HG03135 (cell line): ENCODE results near the gene DLX5.

Experiments used
- ATAC-seq: cut with Tn5 transposase; IDR thresholded peaks from one replicate; pipeline ENCODE4 v1.9.1; 2021; ENCODE audit warnings: mild to moderate bottlenecking, moderate library complexity; ENCODE audit not compliant: unreplicated experiment

The DLX5 gene

DNA sequence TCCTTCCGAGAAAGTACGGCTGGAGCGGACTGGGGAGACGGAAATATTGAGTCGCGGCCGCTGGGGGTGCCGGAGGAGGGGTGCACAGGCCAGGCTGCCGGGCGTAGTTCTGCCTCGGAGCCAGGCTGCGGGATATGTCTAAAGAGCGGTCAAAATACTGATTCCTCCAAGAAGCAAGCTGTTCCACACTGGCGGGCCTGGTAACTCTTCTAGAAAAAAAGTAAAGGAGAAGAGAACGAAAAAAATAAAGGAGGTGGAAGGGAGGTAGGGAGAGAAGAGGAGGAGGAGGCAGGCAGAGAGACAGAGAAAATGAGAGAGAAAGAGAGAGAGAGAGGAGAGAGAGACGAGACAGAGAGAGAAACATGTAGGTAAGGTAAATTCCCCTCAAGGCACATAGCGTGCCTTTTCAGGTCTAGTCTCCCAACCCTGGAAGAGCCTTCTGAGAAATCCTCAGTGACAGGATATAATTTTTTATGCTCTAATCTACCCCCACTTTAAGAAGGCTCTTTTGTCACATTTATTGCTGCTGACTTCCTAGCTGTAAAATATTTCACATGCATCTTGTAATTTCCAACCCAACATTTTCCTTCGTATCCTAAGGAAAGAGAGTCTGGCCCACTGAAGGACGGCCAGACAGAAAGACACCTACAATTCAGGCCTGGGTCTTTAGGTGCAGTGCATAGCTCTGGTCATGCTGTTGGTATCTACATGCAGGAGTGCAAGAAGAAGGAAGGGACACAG lies 5.7 kb downstream of the DLX5 start:
- no peak for ATAC-seq

DNA sequence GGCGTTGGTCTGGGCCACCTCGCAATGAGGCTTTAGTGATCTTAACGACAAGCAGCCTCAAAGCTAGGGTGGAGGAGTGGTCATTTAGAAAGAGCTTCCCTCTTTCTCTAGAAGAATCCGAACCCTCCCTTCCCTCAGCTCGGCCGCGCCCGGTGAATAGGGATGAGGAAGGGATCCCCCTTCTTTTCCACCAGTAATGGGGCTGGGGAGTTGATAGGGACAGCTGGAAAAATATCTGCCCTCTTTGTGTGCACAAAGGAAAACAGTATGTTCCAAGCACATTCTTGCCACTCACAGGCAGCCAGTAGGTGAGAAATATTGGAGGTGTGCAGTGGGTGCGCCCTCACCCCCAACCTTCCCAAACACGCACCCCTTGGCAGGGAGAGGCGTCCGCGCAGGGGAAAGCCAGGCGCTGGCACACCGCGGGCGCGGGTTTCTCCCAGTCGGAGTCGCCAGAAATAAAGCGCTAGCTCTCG lies 6.5 kb downstream of the DLX5 start:
- ATAC-seq = no peak

DNA sequence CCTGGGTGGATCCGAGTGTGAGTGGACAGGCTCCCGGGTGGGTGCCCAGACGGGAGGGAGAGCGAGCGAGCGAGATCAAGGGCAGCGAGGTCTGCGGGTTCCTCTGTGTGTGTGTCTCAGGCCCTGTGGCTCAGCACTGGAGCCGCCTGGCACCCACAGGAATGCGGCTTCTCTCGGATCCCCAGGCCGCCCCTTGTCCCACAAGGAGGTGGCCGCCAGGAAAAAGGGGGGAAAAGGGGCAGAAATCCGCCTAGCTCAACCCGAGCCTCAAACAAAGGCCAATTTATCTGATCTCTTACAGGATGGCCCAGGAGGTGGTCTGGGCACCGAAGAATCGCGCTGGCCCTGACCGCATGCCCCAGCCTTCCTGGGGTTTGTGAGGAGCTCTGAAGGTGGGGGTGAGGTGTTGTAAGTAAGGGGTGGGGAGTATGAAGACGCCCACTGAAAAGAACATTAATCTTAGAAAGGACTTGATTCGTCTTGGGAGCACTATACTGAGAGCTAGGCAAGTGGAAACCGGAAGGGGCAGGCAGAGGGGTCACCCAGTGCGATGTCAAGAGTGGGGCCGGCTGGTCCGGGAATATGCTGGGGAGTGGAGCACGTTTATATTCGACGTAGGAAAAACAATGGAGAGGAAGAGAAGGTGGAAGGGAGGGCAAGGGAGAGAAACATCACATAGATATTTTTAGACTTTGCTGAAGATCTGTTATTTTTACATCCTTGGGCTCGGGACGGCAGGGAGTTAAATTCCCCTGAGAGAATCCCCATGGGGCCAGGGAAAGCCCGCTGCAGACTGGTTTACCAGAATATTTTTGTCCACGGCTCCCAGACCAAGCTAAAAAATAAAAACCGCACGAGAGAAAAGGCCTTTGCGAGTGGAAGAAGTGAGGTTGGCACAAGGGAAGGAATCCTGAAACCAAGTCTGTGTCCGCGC lies 7.2 kb downstream of the DLX5 start:
- ATAC-seq = no peak

DNA sequence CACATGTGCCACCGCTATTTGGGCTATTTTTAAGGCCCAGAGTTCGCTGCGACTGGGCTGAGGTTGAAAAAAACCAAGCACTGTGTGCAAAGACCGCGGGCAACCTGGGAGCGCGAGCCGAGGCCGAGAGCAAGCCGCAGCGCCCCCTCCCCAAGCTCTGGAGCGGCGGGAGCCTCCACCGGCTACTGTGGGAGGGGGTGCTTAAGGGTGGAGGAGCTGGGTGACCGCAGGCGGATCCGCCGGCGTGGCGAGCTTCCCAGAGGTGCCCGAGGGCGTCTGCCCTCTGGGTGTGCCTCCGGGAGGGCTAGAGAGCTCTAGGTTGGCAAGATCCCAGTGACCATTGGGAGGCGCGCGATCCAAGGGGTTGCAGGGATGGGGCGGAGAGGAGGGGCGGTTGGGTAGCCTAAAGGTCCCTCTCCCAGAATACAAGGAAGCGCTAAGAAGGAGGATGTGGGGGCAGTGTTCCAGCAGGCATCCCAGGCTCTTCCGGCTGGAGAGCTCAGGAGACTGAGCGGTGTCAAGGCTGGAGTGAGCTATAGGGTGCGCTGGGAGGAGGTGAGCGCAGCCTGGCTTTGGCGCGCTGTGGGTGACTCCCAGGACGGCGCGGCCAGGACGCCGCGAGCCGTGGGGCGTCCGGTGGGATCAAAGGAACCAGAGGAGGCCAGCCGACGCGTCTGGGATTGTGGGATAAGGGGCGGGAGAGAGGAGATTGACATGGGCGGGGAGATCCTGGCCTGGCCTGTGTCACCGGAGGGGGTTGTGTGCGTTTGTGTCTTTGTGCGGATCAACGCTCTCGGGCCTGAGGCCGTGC lies 8.0 kb downstream of the DLX5 start:
- no peak for ATAC-seq

DNA sequence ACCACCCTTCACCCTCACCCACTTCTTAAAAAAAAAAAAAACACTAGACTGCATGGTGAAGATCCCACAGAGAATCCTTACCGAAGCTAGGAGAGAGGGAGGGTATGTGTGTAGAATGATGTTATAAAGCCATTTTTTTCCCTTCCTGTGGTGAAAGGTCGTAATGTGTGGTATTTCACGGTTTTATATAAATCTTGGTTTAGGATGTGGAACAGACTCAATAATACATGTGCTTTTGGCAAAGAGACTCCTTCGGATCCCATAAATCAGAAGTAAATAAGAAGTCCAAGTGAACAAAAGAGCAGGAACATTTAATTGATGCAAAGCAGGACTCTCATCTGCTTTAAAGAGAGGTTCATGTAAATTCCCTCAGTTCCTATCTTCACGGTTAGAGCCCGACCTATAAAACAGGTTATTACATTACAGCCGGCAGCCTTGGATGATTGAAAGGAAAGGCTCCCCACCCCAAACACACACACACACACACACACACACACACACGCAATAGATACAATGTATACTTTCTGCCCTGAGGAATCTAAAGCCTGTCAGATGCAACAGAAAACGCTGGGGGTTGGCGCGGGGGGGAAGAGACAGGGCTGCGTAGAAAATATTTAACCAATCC lies 8.8 kb downstream of the DLX5 start:
- no peak for ATAC-seq

DNA sequence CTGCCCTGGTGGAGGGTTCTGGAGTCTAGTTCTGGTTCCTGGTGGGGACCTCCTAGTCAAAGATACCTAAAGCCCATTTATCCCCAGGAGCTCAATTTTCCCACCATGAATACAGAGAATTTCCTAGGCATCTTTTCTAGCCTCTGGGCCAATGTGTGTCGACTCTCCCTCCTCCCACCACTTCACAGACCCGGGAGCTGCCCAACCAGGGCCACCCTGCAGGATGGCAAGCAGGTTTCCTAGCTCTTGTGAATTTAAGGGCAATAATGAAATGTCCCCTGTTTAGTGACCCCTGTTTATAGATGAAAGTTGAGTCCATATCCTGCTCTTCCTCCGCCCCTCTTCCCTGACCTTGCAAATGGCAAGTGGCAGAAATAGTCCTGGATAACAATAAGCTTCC lies 9.4 kb downstream of the DLX5 start:
- ATAC-seq = no peak

DNA sequence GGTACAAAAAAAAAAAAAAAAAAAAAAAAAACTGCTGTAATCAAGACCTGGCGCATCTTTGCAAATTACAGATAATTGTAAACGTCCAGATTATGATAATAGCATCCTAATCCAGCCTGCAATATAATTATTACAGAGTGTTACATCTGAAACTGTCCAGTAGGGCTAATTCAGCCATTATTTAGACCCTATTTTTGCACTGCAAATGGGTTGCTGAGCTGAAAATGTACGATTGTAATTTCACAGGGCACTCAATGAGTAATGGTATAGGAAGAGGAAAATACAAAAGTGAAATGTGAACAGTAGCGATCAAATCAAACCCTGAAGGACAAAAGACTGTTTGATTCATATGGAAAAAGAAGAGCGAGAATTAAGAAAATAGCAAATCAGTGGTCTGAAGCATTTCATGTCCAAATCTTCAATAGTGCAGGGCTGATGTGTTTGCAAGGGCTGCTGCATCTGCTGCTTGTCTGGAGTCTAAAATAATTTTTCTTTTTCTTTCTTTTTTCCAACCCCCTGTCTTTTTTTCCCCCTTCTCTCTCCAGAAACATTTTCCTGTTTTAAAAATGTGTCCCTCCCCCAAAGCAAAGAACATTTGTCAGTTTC lies 10.4 kb downstream of the DLX5 start:
- ATAC-seq = no peak

DNA sequence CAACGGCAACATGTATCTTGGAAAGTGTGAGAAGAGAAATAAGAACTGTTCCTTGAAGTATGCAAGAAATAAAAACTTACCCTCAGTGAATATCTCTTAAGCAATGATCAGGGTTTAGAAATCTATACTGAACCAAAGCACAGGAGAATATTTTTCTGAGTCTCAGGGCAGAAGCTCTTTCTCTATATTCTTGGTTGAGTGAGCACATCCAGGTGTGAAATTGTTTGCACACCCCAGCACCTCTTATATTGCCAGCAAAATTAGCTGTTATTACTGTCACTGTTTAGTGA lies 10.8 kb downstream of the DLX5 start:
- ATAC-seq = no peak

DNA sequence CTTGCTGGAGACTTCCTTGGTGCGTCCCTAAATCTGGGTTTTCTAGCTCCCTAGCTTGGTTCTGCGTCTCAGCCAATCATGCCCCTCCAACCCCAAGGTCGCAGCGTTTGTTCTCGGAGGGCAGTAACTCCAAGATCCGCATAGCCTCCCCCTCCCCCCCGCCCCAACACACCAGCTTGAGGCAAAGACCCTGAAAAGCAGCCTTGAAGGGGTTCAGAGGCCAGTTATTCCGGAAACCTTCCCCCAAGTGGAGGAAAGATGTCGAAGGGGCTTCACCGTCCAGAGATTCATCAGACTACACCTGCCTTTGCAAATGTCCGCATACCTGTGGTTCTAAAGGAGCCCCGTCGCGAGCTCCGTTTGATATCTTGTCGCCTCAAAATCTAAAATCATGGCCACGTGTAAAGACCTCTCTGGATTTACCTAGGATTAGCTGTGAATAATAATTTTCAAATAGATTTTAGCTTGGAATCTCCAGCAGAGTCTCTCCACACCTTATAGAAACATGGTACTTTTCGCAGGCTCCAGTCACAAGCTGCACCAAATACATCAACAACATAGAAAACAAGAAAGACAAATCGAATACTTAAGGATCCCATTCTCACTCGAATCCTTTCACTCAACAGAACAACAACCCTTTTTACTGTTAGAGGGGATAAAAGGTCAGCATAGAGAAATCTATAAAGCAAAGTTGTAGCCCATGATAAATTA lies 11.3 kb downstream of the DLX5 start:
- ATAC-seq = no peak

DNA sequence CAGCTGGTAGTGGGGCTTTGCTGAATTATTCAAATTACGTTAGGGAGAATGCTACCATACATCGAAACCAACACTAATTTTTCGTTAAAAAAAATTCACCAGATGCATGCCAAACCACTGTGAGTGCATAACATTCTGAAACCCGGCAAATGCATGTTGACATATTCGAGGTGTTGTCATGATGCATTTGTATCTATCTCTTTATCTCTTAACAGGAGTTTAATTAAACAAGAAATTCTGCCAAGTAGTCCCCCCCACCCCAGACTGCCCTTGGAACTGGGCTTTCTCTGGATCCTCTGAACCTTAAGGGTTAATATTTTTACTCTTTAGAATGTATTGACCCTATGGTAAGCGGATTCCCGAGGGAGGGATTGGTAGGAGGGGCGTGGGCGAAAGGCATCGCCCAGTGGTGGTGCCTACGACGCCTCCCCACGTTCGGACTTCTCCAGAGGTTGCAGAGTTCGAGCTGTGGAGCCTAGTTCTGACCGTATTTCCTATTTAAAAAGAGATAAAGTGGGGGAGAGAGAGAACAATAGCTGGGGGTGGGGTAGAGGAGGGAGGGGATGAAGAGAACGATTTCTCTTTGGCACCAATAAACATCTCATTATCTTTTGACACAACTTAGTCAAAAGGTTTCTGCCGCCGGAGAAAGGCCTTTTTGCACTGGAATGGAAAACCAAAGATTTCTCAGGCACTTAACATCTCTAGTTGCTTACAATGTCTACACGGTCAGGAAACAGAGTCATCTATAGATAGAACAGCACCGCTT lies 12.1 kb downstream of the DLX5 start:
- ATAC-seq = no peak

DNA sequence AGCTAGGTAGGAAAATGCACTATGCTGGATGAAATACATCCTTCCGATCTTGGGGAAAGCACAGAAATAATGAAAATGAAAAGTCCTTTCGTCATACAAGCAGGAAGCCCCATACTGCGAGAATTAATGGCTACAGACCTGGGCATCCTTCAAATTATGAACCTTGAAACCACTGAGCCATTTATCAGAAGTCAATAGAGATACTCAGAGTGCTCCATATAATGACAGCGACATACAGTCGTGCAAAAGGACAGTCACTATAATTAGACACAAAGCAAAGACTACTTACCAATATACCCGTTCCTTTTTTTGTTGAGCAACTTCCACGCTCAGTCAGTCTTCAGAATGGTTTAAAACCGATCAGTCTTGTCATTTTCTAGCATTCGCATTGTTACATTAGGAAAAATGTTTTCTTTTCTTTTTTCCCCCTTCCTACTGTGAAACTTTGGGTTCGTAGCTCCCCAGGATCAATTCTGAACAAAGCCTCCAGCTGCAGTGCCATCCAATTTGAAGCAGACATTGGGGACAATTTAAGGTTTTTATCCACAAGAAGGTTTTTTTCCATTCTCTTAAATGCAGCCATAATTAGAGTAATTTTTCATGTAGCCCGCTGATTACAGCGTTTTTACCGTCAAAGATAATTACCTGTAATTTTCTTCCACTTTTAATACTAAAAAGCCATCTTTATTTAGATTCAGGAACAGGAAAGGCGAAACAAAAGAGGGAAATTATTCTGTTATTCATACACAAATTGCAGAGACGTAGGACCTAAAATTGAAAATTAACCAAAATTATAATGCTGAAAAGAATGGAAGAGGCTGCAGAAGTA lies 12.9 kb downstream of the DLX5 start:
- ATAC-seq = no peak

DNA sequence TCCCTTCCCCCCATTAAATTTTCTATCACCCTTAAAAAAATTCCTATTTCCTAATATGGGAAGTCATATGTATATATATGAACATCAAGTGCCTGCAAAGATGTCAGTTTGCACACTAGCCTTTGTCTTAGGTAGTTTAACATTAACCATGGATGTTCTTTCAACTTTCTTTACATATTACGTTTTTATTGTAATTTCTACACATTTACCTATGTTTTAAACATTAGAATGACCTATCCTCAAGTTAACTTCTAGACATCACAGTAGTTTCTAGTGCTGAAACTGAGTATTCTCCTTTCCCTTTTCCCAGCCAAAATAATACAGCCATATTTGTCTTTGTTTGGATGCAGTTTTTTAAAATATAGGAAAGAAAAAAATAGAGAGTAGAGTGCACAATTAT lies 13.5 kb downstream of the DLX5 start:
- ATAC-seq = no peak

DNA sequence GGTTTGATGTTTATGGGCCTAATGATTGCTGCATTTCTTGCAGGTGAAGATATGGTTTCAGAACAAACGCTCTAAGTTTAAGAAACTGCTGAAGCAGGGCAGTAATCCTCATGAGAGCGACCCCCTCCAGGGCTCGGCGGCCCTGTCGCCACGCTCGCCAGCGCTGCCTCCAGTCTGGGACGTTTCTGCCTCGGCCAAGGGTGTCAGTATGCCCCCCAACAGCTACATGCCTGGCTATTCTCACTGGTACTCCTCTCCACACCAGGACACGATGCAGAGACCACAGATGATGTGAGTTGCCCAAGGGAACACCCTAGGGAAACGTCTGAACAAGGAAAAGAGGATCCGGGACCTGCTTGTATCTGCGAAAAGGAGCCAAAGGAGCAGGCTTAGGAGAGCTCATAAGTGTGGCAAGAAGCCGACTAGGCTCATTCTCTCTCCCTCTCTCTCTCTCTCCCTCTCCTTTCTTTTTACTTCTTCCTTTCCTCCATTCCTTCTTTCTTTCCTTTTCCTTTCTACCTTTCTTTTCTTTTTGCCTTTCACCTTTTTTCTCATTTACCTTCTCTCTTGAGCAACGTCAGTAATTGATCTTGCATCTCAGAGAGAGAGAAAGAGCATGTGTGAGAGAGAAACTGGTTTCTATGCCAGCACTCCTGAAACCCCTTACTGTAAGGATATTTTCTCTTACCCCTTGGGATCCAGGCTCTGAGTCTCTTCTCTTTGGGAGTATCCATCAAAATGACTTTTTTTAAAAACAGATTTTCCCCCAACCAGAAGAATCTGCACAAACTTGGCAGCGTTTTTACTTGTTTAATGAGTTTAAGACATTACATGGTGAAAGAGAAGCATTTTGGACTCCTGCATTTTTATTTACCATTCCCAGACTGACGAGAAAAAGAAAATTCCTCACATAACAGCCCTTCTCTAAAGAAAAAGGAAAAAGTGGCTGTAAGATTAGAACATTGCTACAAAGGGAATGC lies 14.6 kb downstream of the DLX5 start:
- ATAC-seq = no peak

DNA sequence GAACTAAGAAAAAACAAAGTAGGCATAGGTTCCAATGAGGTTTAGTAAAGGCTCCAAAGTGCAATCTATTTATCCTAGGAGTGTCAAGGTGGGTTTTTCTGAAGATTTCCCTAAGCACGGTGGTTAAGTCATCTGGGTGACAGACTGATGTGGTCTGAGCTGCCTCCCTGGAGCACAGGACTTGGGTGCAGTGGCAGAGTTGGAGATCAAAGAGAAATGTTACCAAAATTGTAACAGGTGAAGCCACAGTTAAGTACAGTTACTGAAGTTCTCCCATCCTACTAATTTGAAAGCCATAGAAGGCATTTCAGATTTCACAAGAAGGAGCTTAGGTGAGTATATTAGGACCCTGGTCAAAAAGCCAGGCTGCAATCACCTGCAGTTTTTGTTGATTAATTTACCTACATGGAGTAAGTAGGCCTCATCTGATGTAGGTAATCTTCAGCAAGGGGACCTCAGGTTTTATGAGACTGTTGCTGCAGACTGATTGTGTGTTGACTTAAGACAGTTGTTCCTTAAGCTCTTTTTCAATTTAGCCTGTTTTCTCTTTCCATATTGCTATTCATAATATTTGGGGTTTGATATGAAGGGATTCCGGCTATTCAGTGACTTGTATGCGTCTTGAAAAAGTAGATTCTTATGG lies 16.2 kb downstream of the DLX5 start:
- ATAC-seq = no peak

DNA sequence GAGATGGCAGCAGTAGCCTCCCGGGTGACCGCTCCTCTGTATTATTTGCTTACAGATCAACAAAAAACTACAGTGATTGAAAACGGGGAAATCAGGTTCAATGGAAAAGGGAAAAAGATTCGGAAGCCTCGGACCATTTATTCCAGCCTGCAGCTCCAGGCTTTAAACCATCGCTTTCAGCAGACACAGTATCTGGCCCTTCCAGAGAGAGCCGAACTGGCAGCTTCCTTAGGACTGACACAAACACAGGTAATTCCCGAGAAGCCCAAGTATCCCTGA lies 17.1 kb downstream of the DLX5 start:
- ATAC-seq = no peak

DNA sequence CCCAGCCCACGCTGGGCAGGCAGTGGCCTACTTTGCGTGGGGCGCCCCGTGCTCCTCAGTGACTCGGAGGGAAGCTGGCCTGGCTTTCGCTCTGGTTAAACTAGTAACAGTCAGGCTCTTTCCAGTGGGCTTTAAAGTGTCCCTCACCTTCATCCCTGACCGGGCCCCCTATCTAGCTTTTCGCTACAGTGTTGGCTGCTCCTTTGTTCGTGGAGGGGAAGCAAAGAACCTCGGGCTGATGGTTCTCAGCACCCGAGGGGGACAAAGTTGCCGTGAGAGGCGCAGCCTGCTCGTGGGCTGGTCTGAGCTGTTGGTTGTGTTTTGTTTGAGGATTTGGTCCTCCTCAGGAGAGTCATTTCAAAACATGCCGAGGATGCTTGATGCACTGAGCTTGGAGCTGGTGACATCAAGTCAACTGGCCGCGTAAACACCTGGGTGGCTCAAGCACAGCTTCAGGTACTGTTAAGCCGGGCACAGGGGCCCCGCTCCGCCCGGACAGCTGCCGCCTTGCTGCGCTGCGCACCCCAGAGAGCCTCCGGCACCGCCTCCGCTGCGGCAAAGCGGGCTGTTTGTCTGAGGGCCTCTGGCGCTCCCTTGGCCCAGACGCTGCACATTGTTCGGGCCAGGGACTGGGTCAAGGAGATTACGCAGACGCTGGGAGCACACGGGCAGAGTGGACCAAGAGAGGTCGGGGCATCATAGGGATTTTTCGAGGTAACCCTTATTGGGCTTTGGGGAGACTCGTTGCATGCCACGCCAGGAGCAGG lies 17.6 kb downstream of the DLX5 start:
- no peak for ATAC-seq
